NT2/D1 (cell line): Measurements from ENCODE around the gene LRRC46.

Source experiments
- SUZ12 ChIP-seq: IDR thresholded peaks from 2 replicates; pipeline ENCODE4 v1.6.1; 2011; ENCODE audit not compliant: insufficient read length, insufficient read depth; ENCODE audit errors: extremely low read depth
- YY1 ChIP-seq: IDR thresholded peaks from 2 replicates; pipeline ENCODE4 v1.6.1; 2011; ENCODE audit not compliant: insufficient read length, insufficient read depth
- ZNF274 ChIP-seq: IDR thresholded peaks from 2 replicates; pipeline ENCODE4 v1.6.1; 2011; ENCODE audit warnings: mild to moderate bottlenecking, low read depth, low read length

GRCh38 chr17:47857551-47858455 lies 26.3 kb downstream of the LRRC46 start:
- TF ChIP-seq ZNF274 (no peak), YY1 (no peak), SUZ12 (no peak)
